GM12874 (cell line): ENCODE measurements around the gene ZKSCAN3.

Source experiments
- CTCF ChIP-seq: IDR thresholded peaks from 2 replicates; pipeline ENCODE4 v1.5.1; 2011; ENCODE audit warnings: low read depth, mild to moderate bottlenecking, control low read depth, low read length, moderate library complexity; ENCODE audit not compliant: insufficient read depth

Gene ZKSCAN3

DNA sequence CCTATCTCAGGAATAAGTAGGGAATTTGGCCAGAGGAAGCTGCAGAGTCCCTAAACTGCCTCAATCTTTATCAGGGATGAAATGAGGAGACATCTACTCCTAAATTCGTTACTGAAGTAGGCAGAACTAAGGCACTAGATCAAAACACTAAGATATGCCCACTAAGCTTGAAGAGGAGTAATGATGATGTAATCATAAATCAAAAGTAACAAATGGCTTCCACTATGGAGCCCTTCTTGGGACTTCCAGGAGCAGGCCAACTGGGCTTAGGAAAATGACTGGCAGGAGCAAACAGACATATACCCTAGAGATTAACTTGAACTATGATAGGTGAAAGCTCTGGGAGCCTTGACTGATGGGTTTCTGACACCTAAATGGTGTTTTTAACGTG is 34.4 kb downstream of the ZKSCAN3 start:
- no peak for TF ChIP-seq CTCF

DNA sequence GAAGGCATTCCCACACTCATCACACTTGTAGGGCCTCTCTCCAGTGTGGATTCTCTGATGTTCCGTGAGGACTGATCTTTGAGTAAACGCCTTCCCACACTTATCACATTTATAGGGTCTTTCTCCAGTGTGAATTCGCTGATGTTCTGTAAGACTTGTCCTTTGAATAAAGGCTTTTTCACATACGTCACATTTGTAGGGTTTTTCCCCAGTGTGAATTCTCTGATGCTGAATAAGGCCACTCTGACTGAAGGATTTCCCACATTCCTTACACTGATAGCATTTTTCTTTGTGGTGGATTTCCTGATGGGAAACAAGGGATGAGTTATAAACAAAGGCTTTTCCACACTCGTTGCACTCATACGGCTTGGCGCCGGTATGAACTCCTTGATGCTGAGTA is 40.9 kb downstream of the ZKSCAN3 start:
- TF ChIP-seq CTCF: no peak

- no peak for TF ChIP-seq CTCF
These were observed 44.3 kb downstream of the ZKSCAN3 start for GRCh38 chr6:28393912-28394662.

- TF ChIP-seq CTCF: no peak
These were observed 46.2 kb downstream of the ZKSCAN3 start for GRCh38 chr6:28395918-28396317.

GRCh38 chr6:28399350-28400121 is 49.8 kb downstream of the ZKSCAN3 start, which contains the start of gene ZSCAN12:
Gene ZSCAN12 (minus strand): TSS chr6:28399747. CDS start chr6:28398405, 1,342 bp downstream.
- TF ChIP-seq CTCF: peak; percentile 52

DNA sequence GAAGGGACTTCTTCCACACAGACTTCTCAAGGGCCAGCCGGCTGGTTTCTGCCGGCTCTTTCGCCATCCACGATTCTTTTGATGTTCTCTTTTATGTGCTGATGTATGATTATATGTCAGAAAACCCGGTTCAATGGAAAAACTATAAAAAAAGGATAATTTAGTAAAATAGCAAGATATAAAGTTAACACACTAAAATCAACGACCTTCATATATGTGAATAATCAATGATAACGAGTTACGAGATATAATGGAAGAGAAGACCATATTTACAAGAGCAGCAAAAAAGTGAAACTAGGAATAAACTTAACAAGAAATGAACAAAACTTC is 50.3 kb downstream of the ZKSCAN3 start:
- no peak for TF ChIP-seq CTCF

GRCh38 chr6:28401172-28401571 is 51.4 kb downstream of the ZKSCAN3 start:
- TF ChIP-seq CTCF: no peak
